ENCODE data around the gene ABHD17B. TPM values are rescaled to one million over a fixed set of nuclear protein-coding genes. Genes with fewer than 3 reads are reported as not detected.

The ABHD17B gene
- total RNA-seq, 2 donors from 2014 or later, result 6.0 to 9.6 TPM

DNA sequence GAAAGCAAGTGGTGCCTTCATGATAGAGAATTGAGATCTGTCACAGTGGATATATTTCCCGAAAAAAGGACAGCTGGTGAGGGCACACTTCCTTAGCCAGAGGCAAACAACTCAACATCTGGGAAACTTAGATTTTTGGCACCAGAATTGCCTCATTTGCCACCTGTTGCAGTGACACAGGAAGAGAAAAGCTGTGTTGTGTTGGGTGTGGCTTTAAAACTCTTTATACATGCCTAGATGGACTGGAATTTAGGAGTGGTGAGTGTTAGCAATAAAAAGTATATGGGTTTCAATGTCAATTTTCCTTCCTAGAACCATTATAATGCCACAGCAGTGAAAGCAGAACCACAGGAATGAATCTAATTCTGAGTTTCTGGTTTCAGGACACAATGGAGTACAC lies 80.1 kb downstream of the ABHD17B start:
- TF ChIP-seq, protein P1, sequence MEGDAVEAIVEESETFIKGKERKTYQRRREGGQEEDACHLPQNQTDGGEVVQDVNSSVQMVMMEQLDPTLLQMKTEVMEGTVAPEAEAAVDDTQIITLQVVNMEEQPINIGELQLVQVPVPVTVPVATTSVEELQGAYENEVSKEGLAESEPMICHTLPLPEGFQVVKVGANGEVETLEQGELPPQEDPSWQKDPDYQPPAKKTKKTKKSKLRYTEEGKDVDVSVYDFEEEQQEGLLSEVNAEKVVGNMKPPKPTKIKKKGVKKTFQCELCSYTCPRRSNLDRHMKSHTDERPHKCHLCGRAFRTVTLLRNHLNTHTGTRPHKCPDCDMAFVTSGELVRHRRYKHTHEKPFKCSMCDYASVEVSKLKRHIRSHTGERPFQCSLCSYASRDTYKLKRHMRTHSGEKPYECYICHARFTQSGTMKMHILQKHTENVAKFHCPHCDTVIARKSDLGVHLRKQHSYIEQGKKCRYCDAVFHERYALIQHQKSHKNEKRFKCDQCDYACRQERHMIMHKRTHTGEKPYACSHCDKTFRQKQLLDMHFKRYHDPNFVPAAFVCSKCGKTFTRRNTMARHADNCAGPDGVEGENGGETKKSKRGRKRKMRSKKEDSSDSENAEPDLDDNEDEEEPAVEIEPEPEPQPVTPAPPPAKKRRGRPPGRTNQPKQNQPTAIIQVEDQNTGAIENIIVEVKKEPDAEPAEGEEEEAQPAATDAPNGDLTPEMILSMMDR (IDR thresholded peaks at IDR 0.05), result no peak
- no peak for TF ChIP-seq POLR2A (IDR thresholded peaks at IDR 0.05)
- no peaks in the 10 kb centered on the region for H3K4me1 ChIP-seq
- WGBS, 2 donors, result 61 to 69% methylated on average over 1 of the region's 1 CpG
- H3K4me3 ChIP-seq, result no peak overlapping the region
- no peak for ATAC-seq
- intact Hi-C loops (cut with DNase I), result loop anchor here (10.0 kb wide), 1 partner anchor 64 kb away; no protein-coding TSS in a partner anchor
- no peaks in the 10 kb centered on the region for H3K9me3 ChIP-seq
- no peaks in the 10 kb centered on the region for H3K36me3 ChIP-seq (replicated peaks in 1 of 2; ENCODE audit: insufficient read depth in 1 of 2, low read depth in 2 of 2)
- no peak for DNase-seq
- H3K27ac ChIP-seq, result no peak overlapping the region
- no peaks in the 10 kb centered on the region for H3K27me3 ChIP-seq

DNA sequence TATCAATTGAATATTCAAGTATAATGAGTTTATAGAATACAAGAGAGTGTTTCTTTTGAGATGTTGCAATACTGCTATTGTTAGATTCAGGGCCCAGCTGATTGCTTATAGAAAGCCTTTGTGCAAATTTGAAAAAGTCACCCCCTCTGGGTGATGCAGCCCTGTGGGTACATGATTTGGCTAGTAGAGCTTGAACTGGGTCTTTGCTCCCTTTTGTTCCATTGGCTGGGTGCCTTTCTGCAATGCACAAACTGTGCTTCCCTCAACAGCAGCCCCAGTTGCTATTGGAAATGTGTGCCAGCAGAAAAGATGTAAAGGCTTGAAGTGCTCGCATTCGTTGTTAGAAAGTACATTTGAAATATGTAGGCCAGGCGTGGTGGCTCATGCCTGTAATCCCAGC lies 80.8 kb downstream of the ABHD17B start:
- Histone ChIP-seq H3K9me3 (no peaks in the 10 kb centered on the region), H3K27ac (no peak overlapping the region), H3K36me3 (replicated peaks in 1 of 2; ENCODE audit: insufficient read depth in 1 of 2, low read depth in 2 of 2) (no peaks in the 10 kb centered on the region), H3K4me1 (no peaks in the 10 kb centered on the region), H3K27me3 (no peaks in the 10 kb centered on the region), H3K4me3 (no peak overlapping the region)
- WGBS, 2 donors, result 59 to 100% methylated on average over 2 to 3 of the region's 3 CpGs
- no peak for DNase-seq
- intact Hi-C loops (cut with DNase I), result loop anchor here (10.0 kb wide), 1 partner anchor 65 kb away; no protein-coding TSS in a partner anchor
- no peak for ATAC-seq
- TF ChIP-seq, protein P1 (IDR thresholded peaks at IDR 0.05), result no peak
- TF ChIP-seq POLR2A (IDR thresholded peaks at IDR 0.05), result no peak

GRCh38 chr9:71826279-71826678 lies 84.7 kb downstream of the ABHD17B start:
- ATAC-seq (no peak), DNase-seq (no peak)
- no peaks in the 10 kb centered on the region for H3K4me1 ChIP-seq
- no peaks in the 10 kb centered on the region for H3K36me3 ChIP-seq (replicated peaks in 1 of 2; ENCODE audit: insufficient read depth in 1 of 2, low read depth in 2 of 2)
- 29 to 38% methylated on average over 2 of the region's 2 CpGs for WGBS, 2 donors
- TF ChIP-seq, protein P1 (IDR thresholded peaks at IDR 0.05), result no peak
- no peak for TF ChIP-seq POLR2A (IDR thresholded peaks at IDR 0.05)
- no peaks in the 10 kb centered on the region for H3K9me3 ChIP-seq
- intact Hi-C loops (cut with DNase I), result no loop called here
- no peak overlapping the region for H3K4me3 ChIP-seq
- H3K27ac ChIP-seq, result no peak overlapping the region
- no peaks in the 10 kb centered on the region for H3K27me3 ChIP-seq

GRCh38 chr9:71824257-71824656 lies 86.7 kb downstream of the ABHD17B start:
- 59 to 67% methylated on average over 4 of the region's 4 CpGs for WGBS, 2 donors
- no peaks in the 10 kb centered on the region for H3K4me1 ChIP-seq
- H3K4me3 ChIP-seq, result no peak overlapping the region
- intact Hi-C loops (cut with DNase I), result loop anchor here (5.0 kb wide), 1 partner anchor 542 kb away; no protein-coding TSS in a partner anchor
- no peak overlapping the region for H3K27ac ChIP-seq
- no peaks in the 10 kb centered on the region for H3K27me3 ChIP-seq
- H3K9me3 ChIP-seq, result no peaks in the 10 kb centered on the region
- ATAC-seq (no peak), DNase-seq (no peak)
- TF ChIP-seq, protein P1 (IDR thresholded peaks at IDR 0.05), result no peak
- no peak for TF ChIP-seq POLR2A (IDR thresholded peaks at IDR 0.05)
- no peaks in the 10 kb centered on the region for H3K36me3 ChIP-seq (replicated peaks in 1 of 2; ENCODE audit: insufficient read depth in 1 of 2, low read depth in 2 of 2)

DNA sequence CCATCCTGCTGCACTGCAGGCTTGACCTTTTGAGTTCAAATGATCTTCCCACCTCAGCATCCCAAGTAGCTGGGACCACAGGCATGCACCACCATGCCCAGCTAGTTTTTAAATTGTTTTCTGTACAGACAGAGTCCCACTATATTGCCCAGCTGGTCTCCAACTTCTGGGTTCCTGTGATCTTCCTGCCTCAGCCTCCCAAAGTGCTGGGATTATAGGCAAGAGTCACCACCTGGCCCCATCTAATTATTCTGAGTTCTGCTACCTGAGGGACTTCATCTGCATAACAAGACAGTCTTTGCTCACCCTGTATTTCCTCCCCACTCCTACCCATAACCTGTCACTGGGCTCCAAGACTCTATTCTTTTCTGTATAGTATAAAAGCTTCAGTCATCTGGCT lies 88.1 kb downstream of the ABHD17B start:
- no peak for ATAC-seq
- intact Hi-C loops (cut with DNase I), result loop anchor here (5.0 kb wide), 1 partner anchor 541 kb away; no protein-coding TSS in a partner anchor
- no peak for TF ChIP-seq POLR2A (IDR thresholded peaks at IDR 0.05)
- TF ChIP-seq, protein P1 (IDR thresholded peaks at IDR 0.05), result no peak

More for the DNA sequence above, 88.1 kb downstream of the ABHD17B start:
- no peaks in the 10 kb centered on the region for H3K9me3 ChIP-seq
- H3K27me3 ChIP-seq, result no peaks in the 10 kb centered on the region
- DNase-seq, result no peak
- H3K4me1 ChIP-seq, result no peaks in the 10 kb centered on the region
- H3K4me3 ChIP-seq, result no peak overlapping the region
- no peak overlapping the region for H3K27ac ChIP-seq
- H3K36me3 ChIP-seq (replicated peaks in 1 of 2; ENCODE audit: insufficient read depth in 1 of 2, low read depth in 2 of 2), result no peaks in the 10 kb centered on the region

Measured in body of pancreas (tissue), 4 donors.